SU-DHL-6 (cell line): ENCODE results near the gene PLA2G7.

ENCODE experiments used
- H2AFZ ChIP-seq: fragments of 200-600 bp; sonication (generic); 2 replicates; pipeline ENCODE4 v1.6.1; 2014; ENCODE audit warnings: low read depth, mild to moderate bottlenecking, moderate library complexity, mixed read lengths, antibody characterized with exemption, low read length; ENCODE audit not compliant: severe bottlenecking
- H3F3A ChIP-seq: fragments of 200-600 bp; shearing (Covaris generic); 2 replicates; pipeline ENCODE4 v1.6.0; 2016; ENCODE audit warnings: antibody characterized with exemption, mild to moderate bottlenecking; ENCODE audit not compliant: insufficient read depth
- H3K27ac ChIP-seq: fragments of 200-600 bp; sonication (generic); 2 replicates; pipeline ENCODE4 v1.5.1; 2016; ENCODE audit warnings: low read depth, mild to moderate bottlenecking, low read length, moderate library complexity, mixed read lengths
- H3K27me3 ChIP-seq: fragments of 200-600 bp; sonication (generic), shearing (Covaris generic); 2 replicates; pipeline ENCODE4 v1.6.0; 2014; ENCODE audit warnings: mild to moderate bottlenecking, low read length
- H3K36me3 ChIP-seq: fragments of 200-600 bp; sonication (generic); 2 replicates; pipeline ENCODE4 v1.6.1; 2014; ENCODE audit warnings: mild to moderate bottlenecking, low read length, mixed read lengths
- H3K4me2 ChIP-seq: fragments of 300-600, 200-600 bp; shearing (Covaris generic), sonication (generic); 2 replicates; pipeline ENCODE4 v1.6.0; 2014; ENCODE audit warnings: low read length, low read depth, mild to moderate bottlenecking; ENCODE audit not compliant: poor library complexity, severe bottlenecking
- H3K4me3 ChIP-seq: fragments of 200-600 bp; sonication (generic); 2 replicates; pipeline ENCODE4 v1.5.1; 2014; ENCODE audit warnings: antibody characterized with exemption, low read length, mild to moderate bottlenecking, mixed read lengths; ENCODE audit not compliant: insufficient read depth, poor library complexity, severe bottlenecking
- H3K79me2 ChIP-seq: fragments of 200-600 bp; sonication (generic); 2 replicates; pipeline ENCODE4 v1.6.1; 2014; ENCODE audit warnings: mild to moderate bottlenecking, low read length, moderate library complexity; ENCODE audit not compliant: insufficient read depth
- H3K9ac ChIP-seq: fragments of 200-600 bp; sonication (generic); 2 replicates; pipeline ENCODE4 v1.7.0; 2014; ENCODE audit warnings: mild to moderate bottlenecking, low read length
- H3K9me2 ChIP-seq: fragments of 200-600 bp; sonication (generic); replicated peaks from 2 replicates; pipeline ENCODE4 v1.6.1; 2014; ENCODE audit warnings: low read length; ENCODE audit not compliant: insufficient read depth
- H3K9me3 ChIP-seq: fragments of 200-600 bp; sonication (generic); 2 replicates; pipeline ENCODE4 v1.6.1; 2014; ENCODE audit warnings: low read length, mixed read lengths; ENCODE audit not compliant: insufficient read depth
- H4K20me1 ChIP-seq: fragments of 200-600 bp; sonication (generic); 2 replicates; pipeline ENCODE4 v1.6.1; 2014; ENCODE audit warnings: low read depth, mild to moderate bottlenecking, antibody characterized with exemption, low read length, moderate library complexity, mixed read lengths
- CTCF ChIP-seq: fragments of 200-600 bp; sonication (generic); IDR thresholded peaks from one replicate; pipeline ENCODE4 v1.5.1; 2017; ENCODE audit warnings: antibody characterized with exemption, mild to moderate bottlenecking, low read length, moderate library complexity; ENCODE audit not compliant: insufficient read depth, poor library complexity, severe bottlenecking
- EZH2phosphoT487 ChIP-seq: fragments of 200-600 bp; sonication (generic), shearing (Covaris generic); conservative IDR thresholded peaks from 2 replicates; pipeline ENCODE4 v1.6.1; 2018; ENCODE audit warnings: mild to moderate bottlenecking, antibody characterized with exemption, low read length, moderate library complexity, mixed read lengths

Gene PLA2G7

GRCh38 chr6:46676604-46677313 lies 58.4 kb downstream of the PLA2G7 start:
- H3K9me2 ChIP-seq: no peaks in the 10 kb centered on the region
- peaks cover 44% of the 10 kb centered on the region for H3F3A ChIP-seq
- no peak overlapping the region for H3K4me3 ChIP-seq
- no peaks in the 10 kb centered on the region for H4K20me1 ChIP-seq
- H3K4me2 ChIP-seq: peak overlapping the region; percentile 51
- H2AFZ ChIP-seq: no peak overlapping the region
- H3K27ac ChIP-seq: peak overlapping the region; percentile 65
- peaks cover 83% of the 10 kb centered on the region for H3K36me3 ChIP-seq
- TF ChIP-seq EZH2phosphoT487 (no peak), CTCF (no peak)
- no peaks in the 10 kb centered on the region for H3K79me2 ChIP-seq
- H3K9ac ChIP-seq: peak overlapping the region; percentile 13
- no peaks in the 10 kb centered on the region for H3K27me3 ChIP-seq
- H3K9me3 ChIP-seq: no peaks in the 10 kb centered on the region

- Histone ChIP-seq H3K9ac (no peak overlapping the region), H3K79me2 (no peaks in the 10 kb centered on the region), H3K9me3 (no peaks in the 10 kb centered on the region), H3F3A (peaks cover 41% of the 10 kb centered on the region), H3K27me3 (no peaks in the 10 kb centered on the region), H3K27ac (peak overlapping the region; percentile 65; the same call in 1 of the 2 replicates), H4K20me1 (no peaks in the 10 kb centered on the region), H3K4me3 (no peak overlapping the region), H3K9me2 (no peaks in the 10 kb centered on the region), H3K36me3 (peaks cover 84% of the 10 kb centered on the region), H2AFZ (no peak overlapping the region), H3K4me2 (no peak overlapping the region)
- TF ChIP-seq CTCF (no peak), EZH2phosphoT487 (no peak)
Observed at GRCh38 chr6:46674410-46674809, 60.8 kb downstream of the PLA2G7 start.

GRCh38 chr6:46667377-46667776 lies 67.8 kb downstream of the PLA2G7 start:
- H3K9ac ChIP-seq: no peak overlapping the region
- H2AFZ ChIP-seq: no peak overlapping the region
- H3K4me2 ChIP-seq: no peak overlapping the region
- H3F3A ChIP-seq: peaks cover 14% of the 10 kb centered on the region; the same call in 1 of the 2 replicates
- no peak overlapping the region for H3K27ac ChIP-seq
- H4K20me1 ChIP-seq: no peaks in the 10 kb centered on the region; the same call in 1 of the 2 replicates
- H3K27me3 ChIP-seq: no peaks in the 10 kb centered on the region
- no peak overlapping the region for H3K4me3 ChIP-seq
- no peaks in the 10 kb centered on the region for H3K9me3 ChIP-seq
- no peaks in the 10 kb centered on the region for H3K9me2 ChIP-seq
- TF ChIP-seq EZH2phosphoT487 (no peak), CTCF (no peak)
- peaks cover 92% of the 10 kb centered on the region for H3K36me3 ChIP-seq
- peaks cover 6% of the 10 kb centered on the region for H3K79me2 ChIP-seq
